Prostate gland (tissue), 2 donors: Measurements from ENCODE around the gene VDAC1.

Experiments
- CTCF ChIP-seq, 4 experiments: fragments of 200-600 bp in 2 of 4; fragments of 450-650 bp in 2 of 4; sonication (generic) in 2 of 4; IDR thresholded peaks; 1 replicate in 3 of 4; 2 replicates in 1 of 4; pipeline ENCODE4 v1.5.1; 2016 to 2019; ENCODE audit warnings: antibody characterized with exemption in 4 of 4, mild to moderate bottlenecking in 2 of 4, moderate library complexity in 2 of 4
- POLR2A ChIP-seq: fragments of 450-650 bp; IDR thresholded peaks from one replicate; pipeline ENCODE4 v1.6.1; 2016; ENCODE audit warnings: antibody characterized with exemption, mild to moderate bottlenecking
- POLR2AphosphoS5 ChIP-seq: sonication (generic); formaldehyde crosslinking; IDR thresholded peaks from one replicate; pipeline ENCODE4 v1.6.1; 2017; ENCODE audit warnings: antibody characterized with exemption

GRCh38 chr5:133966090-133966489 lies 38.7 kb downstream of the VDAC1 start:
- TF ChIP-seq CTCF (IDR thresholded peaks at IDR 0.05) (no peak), POLR2A (no peak), POLR2AphosphoS5 (no peak)
